ENCODE results near the gene POLQ.

GRCh38 chr3:121584418-121584817, 38.6 kb upstream of the POLQ start:
- TF ChIP-seq CTCF (IDR thresholded peaks at IDR 0.05) (no peak), POLR2A (IDR thresholded peaks at IDR 0.05) (no peak)
